ENCODE results near the gene ONECUT3.

Gene ONECUT3

DNA sequence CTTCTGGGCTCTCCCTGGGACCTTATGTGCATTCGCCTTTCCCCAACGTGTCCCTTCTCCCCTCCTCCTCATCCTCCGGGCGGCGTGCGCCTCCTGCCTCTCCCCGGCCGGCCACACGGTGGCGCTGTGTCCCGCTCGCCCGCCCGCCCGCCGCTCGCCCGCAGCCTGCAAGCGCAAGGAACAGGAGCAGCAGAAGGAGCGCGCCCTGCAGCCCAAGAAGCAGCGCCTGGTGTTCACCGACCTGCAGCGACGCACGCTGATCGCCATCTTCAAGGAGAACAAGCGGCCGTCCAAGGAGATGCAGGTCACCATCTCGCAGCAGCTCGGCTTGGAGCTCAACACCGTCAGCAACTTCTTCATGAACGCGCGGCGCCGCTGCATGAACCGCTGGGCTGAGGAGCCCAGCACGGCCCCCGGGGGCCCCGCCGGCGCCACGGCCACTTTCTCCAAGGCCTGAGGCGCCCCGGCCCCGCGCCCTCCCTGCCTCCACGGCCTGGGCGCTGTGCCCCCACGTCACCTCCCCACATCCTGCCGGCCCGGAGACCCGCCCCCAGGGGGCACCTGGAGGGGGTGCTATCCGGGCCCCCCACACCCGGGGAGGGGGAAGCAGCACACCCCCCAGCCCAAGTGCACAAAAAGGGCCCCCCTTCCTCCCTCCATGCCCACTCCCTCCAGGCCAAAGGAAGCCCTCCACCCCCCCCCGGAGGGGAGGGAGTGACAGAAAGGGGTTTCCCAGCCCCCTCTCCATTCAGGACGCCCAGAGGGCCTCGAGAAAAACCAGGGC is 21.9 kb downstream of the ONECUT3 start:
- Histone ChIP-seq H3K4me1 (no peaks in the 10 kb centered on the region), H3K9me3 (peaks cover 11% of the 10 kb centered on the region), H3K36me3 (replicated peaks) (no peaks in the 10 kb centered on the region), H3K4me3 (no peak overlapping the region), H3K27me3 (ENCODE audit: low read depth) (no peaks in the 10 kb centered on the region)
- DNase-seq (ENCODE audit: low spot score in 2 of 2) = peak; percentile 27 to 67
- in situ Hi-C loops (cut with MboI; ENCODE audit: low sequenced_read_pairs) = no loop called here

GRCh38 chr19:1775951-1776605 is 22.8 kb downstream of the ONECUT3 start:
- no peaks in the 10 kb centered on the region for H3K4me1 ChIP-seq
- H3K27me3 ChIP-seq (ENCODE audit: low read depth) = no peaks in the 10 kb centered on the region
- H3K36me3 ChIP-seq (replicated peaks) = no peaks in the 10 kb centered on the region
- no peak for DNase-seq (ENCODE audit: low spot score in 2 of 2)
- no peak overlapping the region for H3K4me3 ChIP-seq
- in situ Hi-C loops (cut with MboI; ENCODE audit: low sequenced_read_pairs) = no loop called here
- peaks cover 2% of the 10 kb centered on the region for H3K9me3 ChIP-seq

DNA sequence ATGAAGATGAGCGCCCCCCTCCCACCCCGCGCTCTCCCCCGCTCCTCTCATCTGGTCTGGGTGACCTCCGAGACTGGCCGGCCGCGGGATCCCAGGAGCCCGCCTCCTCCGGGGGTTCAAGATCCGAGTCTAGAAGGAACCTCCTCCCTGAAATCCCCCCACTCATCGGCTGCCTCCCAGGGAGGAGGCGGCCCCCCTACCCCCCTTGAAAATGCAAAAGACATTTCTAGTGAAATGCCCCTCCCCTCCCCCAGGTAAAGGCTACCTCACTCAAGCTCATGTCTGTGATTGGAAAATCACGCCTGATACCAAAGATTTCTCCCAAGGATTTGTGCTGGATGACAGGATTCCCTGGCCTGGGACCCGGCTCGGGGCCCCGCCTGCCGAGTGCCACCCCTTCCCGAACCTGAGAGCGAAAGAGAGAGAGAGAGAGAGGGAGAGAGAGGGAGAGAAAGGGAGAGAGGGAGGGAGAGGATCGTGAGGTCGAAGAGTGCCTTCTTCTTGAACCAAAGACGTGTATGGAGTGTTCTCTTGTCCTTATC is 23.4 kb downstream of the ONECUT3 start:
- H3K4me3 ChIP-seq = no peak overlapping the region
- no peak for DNase-seq (ENCODE audit: low spot score in 2 of 2)
- H3K27me3 ChIP-seq (ENCODE audit: low read depth) = no peaks in the 10 kb centered on the region
- H3K4me1 ChIP-seq = no peaks in the 10 kb centered on the region
- in situ Hi-C loops (cut with MboI; ENCODE audit: low sequenced_read_pairs) = no loop called here
- H3K36me3 ChIP-seq (replicated peaks) = no peaks in the 10 kb centered on the region
- peaks cover 5% of the 10 kb centered on the region; the same call in 1 of the 2 replicates for H3K9me3 ChIP-seq

GRCh38 chr19:1777149-1777548 is 23.8 kb downstream of the ONECUT3 start:
- Histone ChIP-seq H3K27me3 (ENCODE audit: low read depth) (no peaks in the 10 kb centered on the region), H3K9me3 (peaks cover 10% of the 10 kb centered on the region; the same call in 1 of the 2 replicates), H3K36me3 (replicated peaks) (no peaks in the 10 kb centered on the region), H3K4me1 (no peaks in the 10 kb centered on the region), H3K4me3 (no peak overlapping the region)
- no peak for DNase-seq (ENCODE audit: low spot score in 2 of 2)
- in situ Hi-C loops (cut with MboI; ENCODE audit: low sequenced_read_pairs) = no loop called here

DNA sequence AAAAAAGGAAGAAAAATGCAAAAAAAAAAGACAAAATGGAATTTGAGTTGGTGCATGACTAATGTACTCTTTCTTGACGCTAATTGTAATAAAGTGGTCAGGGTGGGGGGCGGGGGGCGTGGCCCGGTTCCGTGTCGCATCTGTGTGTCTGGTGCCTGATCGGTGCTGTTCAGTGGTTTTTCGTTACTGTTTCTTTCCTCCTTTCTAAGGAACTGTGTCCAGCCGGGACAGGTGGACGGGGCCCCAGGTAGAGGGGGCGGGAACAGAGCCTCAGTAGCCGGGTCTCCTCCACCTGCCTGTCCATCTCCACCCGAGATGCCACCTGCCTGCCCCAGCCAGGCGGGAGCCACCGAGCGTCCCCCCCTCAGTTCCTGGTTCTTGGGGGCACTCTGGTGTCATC is 26.3 kb downstream of the ONECUT3 start:
- in situ Hi-C loops (cut with MboI; ENCODE audit: low sequenced_read_pairs) = no loop called here
- DNase-seq (ENCODE audit: low spot score in 2 of 2) = no peak
- Histone ChIP-seq H3K9me3 (peaks cover 14% of the 10 kb centered on the region; the same call in 1 of the 2 replicates), H3K27me3 (ENCODE audit: low read depth) (no peaks in the 10 kb centered on the region), H3K4me1 (no peaks in the 10 kb centered on the region), H3K36me3 (replicated peaks) (no peaks in the 10 kb centered on the region), H3K4me3 (no peak overlapping the region)

DNA sequence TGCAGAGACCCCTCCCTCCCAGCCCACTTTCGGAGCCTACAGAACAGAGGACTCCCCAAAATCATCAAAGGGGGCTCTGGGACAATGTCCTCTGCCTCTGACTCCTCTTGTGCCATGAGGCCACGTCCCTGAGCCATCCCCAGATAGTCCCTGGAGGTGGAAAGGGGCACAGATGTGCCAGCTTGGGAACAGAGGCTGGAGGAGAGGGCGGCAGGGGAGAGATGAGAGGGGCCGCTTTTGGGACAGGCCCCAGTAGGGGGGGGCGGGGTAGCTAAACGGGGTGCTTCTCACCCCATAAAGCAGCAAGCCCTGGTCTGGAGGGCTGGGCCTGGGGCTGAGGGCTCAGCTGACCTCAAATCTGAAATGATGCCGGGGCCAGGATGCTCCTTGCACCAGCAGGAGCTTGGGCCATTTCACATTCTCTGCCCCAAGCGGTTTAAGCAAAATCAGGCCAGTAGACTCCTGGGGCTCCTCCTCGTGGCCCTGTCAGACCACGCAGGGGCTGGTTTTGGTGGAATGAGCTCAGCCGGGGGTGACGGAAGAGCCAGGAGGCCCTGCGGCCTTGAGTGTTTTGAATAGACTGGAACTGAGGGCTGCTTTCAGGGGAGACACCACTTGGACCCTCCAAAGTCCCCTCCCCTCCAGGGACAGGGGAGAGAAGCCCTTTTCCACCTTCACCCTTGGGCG is 27.1 kb downstream of the ONECUT3 start:
- no peak for DNase-seq (ENCODE audit: low spot score in 2 of 2)
- H3K9me3 ChIP-seq = peaks cover 14% of the 10 kb centered on the region; the same call in 1 of the 2 replicates
- H3K36me3 ChIP-seq (replicated peaks) = no peaks in the 10 kb centered on the region
- H3K4me1 ChIP-seq = no peaks in the 10 kb centered on the region
- no peaks in the 10 kb centered on the region for H3K27me3 ChIP-seq (ENCODE audit: low read depth)
- no peak overlapping the region for H3K4me3 ChIP-seq
- in situ Hi-C loops (cut with MboI; ENCODE audit: low sequenced_read_pairs) = no loop called here

GRCh38 chr19:1782521-1782920 is 29.2 kb downstream of the ONECUT3 start:
- in situ Hi-C loops (cut with MboI; ENCODE audit: low sequenced_read_pairs) = no loop called here
- Histone ChIP-seq H3K4me1 (no peaks in the 10 kb centered on the region), H3K27me3 (ENCODE audit: low read depth) (no peaks in the 10 kb centered on the region), H3K9me3 (peaks cover 14% of the 10 kb centered on the region; the same call in 1 of the 2 replicates), H3K4me3 (no peak overlapping the region), H3K36me3 (replicated peaks) (no peaks in the 10 kb centered on the region)
- DNase-seq (ENCODE audit: low spot score in 2 of 2) = no peak

- H3K36me3 ChIP-seq (replicated peaks) = no peaks in the 10 kb centered on the region
- H3K27me3 ChIP-seq (ENCODE audit: low read depth) = no peaks in the 10 kb centered on the region
- no peak overlapping the region for H3K4me3 ChIP-seq
- H3K9me3 ChIP-seq = peaks cover 14% of the 10 kb centered on the region; the same call in 1 of the 2 replicates
- no peak for DNase-seq (ENCODE audit: low spot score in 2 of 2)
- H3K4me1 ChIP-seq = no peaks in the 10 kb centered on the region
- in situ Hi-C loops (cut with MboI; ENCODE audit: low sequenced_read_pairs) = no loop called here
These were observed 30.0 kb downstream of the ONECUT3 start for GRCh38 chr19:1783354-1783753.

GRCh38 chr19:1783874-1784273 is 30.6 kb downstream of the ONECUT3 start:
- no peaks in the 10 kb centered on the region for H3K36me3 ChIP-seq (replicated peaks)
- peaks cover 14% of the 10 kb centered on the region; the same call in 1 of the 2 replicates for H3K9me3 ChIP-seq
- no peak overlapping the region for H3K4me3 ChIP-seq
- no peak for DNase-seq (ENCODE audit: low spot score in 2 of 2)
- no peaks in the 10 kb centered on the region for H3K4me1 ChIP-seq
- in situ Hi-C loops (cut with MboI; ENCODE audit: low sequenced_read_pairs) = no loop called here
- no peaks in the 10 kb centered on the region for H3K27me3 ChIP-seq (ENCODE audit: low read depth)

DNA sequence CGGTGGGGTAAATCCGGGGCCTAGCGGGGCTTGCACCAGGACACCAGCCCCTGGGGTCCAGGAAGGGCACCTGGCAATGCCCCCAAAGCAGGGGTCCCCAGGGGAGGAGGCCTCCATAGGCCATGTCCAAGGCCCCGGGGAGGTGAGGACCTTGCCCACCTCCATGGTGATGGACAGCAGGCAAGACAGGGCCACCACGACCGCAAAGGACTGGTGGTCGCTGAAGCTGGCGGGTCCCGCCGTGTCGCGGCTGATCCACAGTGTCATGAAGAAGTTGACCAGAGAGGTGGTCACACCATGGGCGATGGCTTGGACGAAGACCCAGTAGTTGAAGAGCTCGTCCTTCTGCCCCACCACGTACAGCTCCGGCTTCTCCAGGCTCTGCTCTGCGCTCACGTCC is 32.0 kb downstream of the ONECUT3 start:
- Histone ChIP-seq H3K4me1 (no peaks in the 10 kb centered on the region), H3K9me3 (peaks cover 14% of the 10 kb centered on the region; the same call in 1 of the 2 replicates), H3K36me3 (replicated peaks) (no peaks in the 10 kb centered on the region), H3K27me3 (ENCODE audit: low read depth) (no peaks in the 10 kb centered on the region), H3K4me3 (no peak overlapping the region)
- in situ Hi-C loops (cut with MboI; ENCODE audit: low sequenced_read_pairs) = no loop called here
- no peak for DNase-seq (ENCODE audit: low spot score in 2 of 2)

DNA sequence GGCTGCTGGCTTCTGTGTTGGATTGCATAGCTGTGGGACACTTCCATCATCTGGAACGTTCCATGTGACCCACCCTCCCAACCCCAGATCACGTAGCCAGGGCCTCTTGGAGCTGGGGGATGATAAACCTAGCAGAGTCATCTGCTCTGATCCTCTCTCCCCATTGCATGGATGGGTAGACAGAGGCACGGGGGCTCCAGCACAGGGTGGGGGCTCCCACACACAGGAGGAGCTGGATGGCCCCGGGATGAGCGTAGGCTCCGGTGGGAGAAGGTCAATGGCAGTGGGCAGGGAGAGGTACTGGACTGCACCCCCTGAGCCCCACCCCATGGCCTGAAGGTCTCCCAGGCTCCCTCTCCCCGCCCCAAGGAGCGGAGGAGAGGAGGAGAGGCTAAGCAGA is 33.4 kb downstream of the ONECUT3 start:
- H3K36me3 ChIP-seq (replicated peaks) = no peaks in the 10 kb centered on the region
- peaks cover 11% of the 10 kb centered on the region; the same call in 1 of the 2 replicates for H3K9me3 ChIP-seq
- no peaks in the 10 kb centered on the region for H3K4me1 ChIP-seq
- DNase-seq (ENCODE audit: low spot score in 2 of 2) = no peak
- H3K27me3 ChIP-seq (ENCODE audit: low read depth) = no peaks in the 10 kb centered on the region
- in situ Hi-C loops (cut with MboI; ENCODE audit: low sequenced_read_pairs) = no loop called here
- H3K4me3 ChIP-seq = no peak overlapping the region

GRCh38 chr19:1787116-1787515 is 33.8 kb downstream of the ONECUT3 start:
- Histone ChIP-seq H3K36me3 (replicated peaks) (no peaks in the 10 kb centered on the region), H3K4me3 (no peak overlapping the region), H3K27me3 (ENCODE audit: low read depth) (no peaks in the 10 kb centered on the region), H3K9me3 (peaks cover 7% of the 10 kb centered on the region; the same call in 1 of the 2 replicates), H3K4me1 (no peaks in the 10 kb centered on the region)
- DNase-seq (ENCODE audit: low spot score in 2 of 2) = no peak
- in situ Hi-C loops (cut with MboI; ENCODE audit: low sequenced_read_pairs) = no loop called here

DNA sequence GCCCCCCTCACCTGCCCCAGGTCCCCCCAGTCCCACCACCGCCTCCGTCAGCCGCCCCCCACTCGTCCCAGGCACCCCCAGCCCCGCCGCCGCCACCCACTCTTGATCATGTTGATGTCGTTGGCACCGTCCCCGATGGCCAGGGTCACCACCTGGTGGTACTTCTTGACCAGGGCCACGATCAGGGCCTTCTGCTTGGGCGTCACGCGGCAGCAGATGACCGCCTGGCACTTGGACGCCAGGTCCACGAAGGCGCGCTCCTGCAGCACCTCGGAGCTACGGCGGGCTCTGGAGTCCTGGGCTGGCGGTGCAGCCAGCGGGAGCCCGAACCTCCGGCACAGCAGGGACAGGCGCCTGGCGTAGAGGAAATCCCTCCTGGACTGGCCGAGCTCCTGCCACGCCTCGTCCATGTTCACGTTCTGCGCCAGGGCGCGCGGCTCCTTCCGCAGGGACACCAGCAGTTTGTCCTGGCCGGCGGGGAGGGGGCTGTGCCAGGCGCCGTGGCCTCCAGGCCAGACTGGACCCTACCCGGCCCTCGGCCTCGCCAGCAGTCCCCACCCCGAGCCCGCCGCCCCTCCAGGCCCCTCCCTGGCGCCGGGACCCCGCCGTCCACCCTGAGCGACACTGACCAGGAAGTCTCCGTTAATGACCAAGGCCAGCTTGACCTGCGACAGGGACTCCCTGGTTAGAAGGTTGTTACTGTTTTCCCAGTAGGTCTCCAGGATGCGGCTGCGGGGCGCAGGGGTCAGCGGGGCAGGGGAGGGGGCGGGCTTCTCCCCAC is 36.1 kb downstream of the ONECUT3 start:
- Histone ChIP-seq H3K27me3 (ENCODE audit: low read depth) (no peaks in the 10 kb centered on the region), H3K36me3 (replicated peaks) (no peaks in the 10 kb centered on the region), H3K9me3 (peaks cover 2% of the 10 kb centered on the region; the same call in 1 of the 2 replicates), H3K4me1 (no peaks in the 10 kb centered on the region), H3K4me3 (no peak overlapping the region)
- in situ Hi-C loops (cut with MboI; ENCODE audit: low sequenced_read_pairs) = no loop called here
- DNase-seq (ENCODE audit: low spot score in 2 of 2) = no peak
